ENCODE data around the gene CASP8. TPM values are rescaled to one million over a fixed set of nuclear protein-coding genes. Genes with fewer than 3 reads are reported as not detected.

The CASP8 gene
- total and polyA plus RNA-seq, 2 donors (not counting 3 experiments of a cell fraction or from before 2014, with no cell fraction given), result 5.3 to 5.8 TPM

DNA sequence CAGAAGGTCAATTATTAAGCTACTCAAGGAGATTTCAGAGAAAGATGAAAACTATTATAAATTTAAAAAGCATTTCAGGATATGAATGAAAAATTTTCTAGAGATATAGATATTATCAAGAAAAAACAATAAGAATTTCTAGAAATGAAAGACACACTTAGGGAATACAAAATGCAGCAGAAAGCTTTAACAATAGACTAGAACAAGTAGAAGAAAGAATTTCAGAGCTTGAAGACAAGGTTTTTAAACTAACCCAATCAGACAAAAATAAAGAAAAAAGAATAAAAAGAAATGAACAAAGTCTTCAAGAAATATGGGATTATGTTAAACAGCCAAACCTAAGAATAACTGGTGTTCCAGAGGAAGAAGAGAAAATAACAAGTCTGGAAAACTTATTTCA is 62.4 kb downstream of the CASP8 start:
- H3K4me2 ChIP-seq (ENCODE audit: insufficient read depth, low read length), result no peak overlapping the region
- no peak overlapping the region for H3K27ac ChIP-seq (ENCODE audit: insufficient read depth, low read depth, low read length)
- no peaks in the 10 kb centered on the region for H3K4me1 ChIP-seq (ENCODE audit: control insufficient read depth, extremely low read depth, insufficient read depth, low read length)
- no peaks in the 10 kb centered on the region for H3K79me2 ChIP-seq (ENCODE audit: control insufficient read depth, insufficient read depth, low read length)
- CTCF ChIA-PET, result interaction anchor here (1.2 to 1.3 kb wide), 2 partner anchors 9 to 26 kb away, joined by 3 to 4 read pairs; no protein-coding TSS in a partner anchor
- BruUV-seq (replicated peaks), result no TSS peak
- POLR2A ChIA-PET, result interaction anchor here (0.7 kb wide), 1 partner anchor 69 kb away, joined by 3 read pairs; no protein-coding TSS in a partner anchor
- H3K9me3 ChIP-seq (replicated peaks; ENCODE audit: control insufficient read depth, insufficient read depth, low read length), result no peaks in the 10 kb centered on the region
- H4K20me1 ChIP-seq (replicated peaks; ENCODE audit: control insufficient read depth, extremely low read depth, insufficient read depth, low read length), result no peaks in the 10 kb centered on the region
- TF ChIP-seq POLR2A (IDR thresholded peaks at IDR 0.05; ENCODE audit: low read depth, low read length), result no peak
- no peak for TF ChIP-seq FOS (IDR thresholded peaks at IDR 0.05; ENCODE audit: borderline replicate concordance, insufficient read depth, low read length)
- TF ChIP-seq MYC (IDR thresholded peaks at IDR 0.05; ENCODE audit: low read depth, low read length), result no peak
- no peak for TF ChIP-seq CTCF (IDR thresholded peaks at IDR 0.05; ENCODE audit: extremely low read depth in 1 of 2, insufficient read depth in 1 of 2, low read depth in 1 of 2, low read length in 2 of 2)
- no peak for TF ChIP-seq EZH2 (IDR thresholded peaks at IDR 0.05; ENCODE audit: borderline replicate concordance, low read depth, low read length, severe bottlenecking)
- H3K36me3 ChIP-seq (ENCODE audit: control insufficient read depth in 2 of 2, extremely low read depth in 1 of 2, insufficient read depth in 2 of 2, low read length in 2 of 2), result no peaks in the 10 kb centered on the region
- dilution Hi-C loops (cut with MboI; ENCODE audit: extremely low pct_ligation_motif_present, low sequenced_read_pairs) (no loop called here), intact Hi-C loops (cut with micrococcal nuclease) (no loop called here)
- no peak for FAIRE-seq
- no peak for DNase-seq (ENCODE audit: low read depth, low spot score)
- H2AFZ ChIP-seq (ENCODE audit: low read depth, low read length), result no peak overlapping the region
- no peaks in the 10 kb centered on the region for H3K27me3 ChIP-seq (ENCODE audit: control insufficient read depth in 2 of 2, insufficient read depth in 2 of 2, low read length in 2 of 2)
- no peaks in the 10 kb centered on the region for H3K9me1 ChIP-seq (replicated peaks; ENCODE audit: control insufficient read depth, extremely low read depth, insufficient read depth, low read length)
- H3K9ac ChIP-seq (replicated peaks; ENCODE audit: extremely low read depth, insufficient read depth, low read length), result no peak overlapping the region
- H3K4me3 ChIP-seq (replicated peaks in 1 of 3; ENCODE audit: insufficient read depth in 1 of 3, low read depth in 1 of 3, low read length in 3 of 3), result no peak overlapping the region

DNA sequence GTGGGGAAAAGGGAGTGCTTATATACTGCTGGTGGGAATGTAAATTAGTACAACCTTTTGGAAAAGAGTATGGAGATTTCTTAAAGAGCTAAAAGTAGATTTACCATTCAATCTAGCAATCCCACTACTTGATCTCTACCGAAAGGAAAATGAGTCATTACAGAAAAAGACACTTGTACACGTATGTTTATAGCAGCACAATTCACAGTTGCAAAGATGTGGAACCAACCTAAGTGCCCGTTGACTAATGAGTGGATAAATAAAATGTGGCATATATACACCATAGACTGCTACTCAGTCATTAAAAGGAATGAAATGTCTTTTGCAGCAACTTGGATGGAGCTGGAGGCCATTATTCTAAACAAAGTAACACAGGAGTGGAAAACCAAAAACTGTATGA is 67.3 kb downstream of the CASP8 start:
- CTCF ChIA-PET, result interaction anchor here (0.8 to 1.4 kb wide), 4 partner anchors 11 to 36 kb away, joined by 3 read pairs; no protein-coding TSS in a partner anchor
- no peak overlapping the region for H2AFZ ChIP-seq (ENCODE audit: low read depth, low read length)
- H3K27me3 ChIP-seq (ENCODE audit: control insufficient read depth in 2 of 2, insufficient read depth in 2 of 2, low read length in 2 of 2), result no peaks in the 10 kb centered on the region
- no peak overlapping the region for H3K4me3 ChIP-seq (replicated peaks in 1 of 3; ENCODE audit: insufficient read depth in 1 of 3, low read depth in 1 of 3, low read length in 3 of 3)
- H3K9me3 ChIP-seq (replicated peaks; ENCODE audit: control insufficient read depth, insufficient read depth, low read length), result no peaks in the 10 kb centered on the region
- H4K20me1 ChIP-seq (replicated peaks; ENCODE audit: control insufficient read depth, extremely low read depth, insufficient read depth, low read length), result no peaks in the 10 kb centered on the region
- H3K9ac ChIP-seq (replicated peaks; ENCODE audit: extremely low read depth, insufficient read depth, low read length), result no peak overlapping the region
- no peaks in the 10 kb centered on the region for H3K36me3 ChIP-seq (ENCODE audit: control insufficient read depth in 2 of 2, extremely low read depth in 1 of 2, insufficient read depth in 2 of 2, low read length in 2 of 2)
- no peak overlapping the region for H3K4me2 ChIP-seq (ENCODE audit: insufficient read depth, low read length)
- no TSS peak for BruUV-seq (replicated peaks)
- intact Hi-C loops (cut with micrococcal nuclease) (no loop called here), dilution Hi-C loops (cut with MboI; ENCODE audit: extremely low pct_ligation_motif_present, low sequenced_read_pairs) (no loop called here)
- no peak for TF ChIP-seq EZH2 (IDR thresholded peaks at IDR 0.05; ENCODE audit: borderline replicate concordance, low read depth, low read length, severe bottlenecking)
- no peak for TF ChIP-seq CTCF (IDR thresholded peaks at IDR 0.05; ENCODE audit: extremely low read depth in 1 of 2, insufficient read depth in 1 of 2, low read depth in 1 of 2, low read length in 2 of 2)
- TF ChIP-seq POLR2A (IDR thresholded peaks at IDR 0.05; ENCODE audit: low read depth, low read length), result no peak
- TF ChIP-seq FOS (IDR thresholded peaks at IDR 0.05; ENCODE audit: borderline replicate concordance, insufficient read depth, low read length), result no peak
- TF ChIP-seq, protein P1, sequence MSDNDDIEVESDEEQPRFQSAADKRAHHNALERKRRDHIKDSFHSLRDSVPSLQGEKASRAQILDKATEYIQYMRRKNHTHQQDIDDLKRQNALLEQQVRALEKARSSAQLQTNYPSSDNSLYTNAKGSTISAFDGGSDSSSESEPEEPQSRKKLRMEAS (IDR thresholded peaks at IDR 0.05; ENCODE audit: insufficient read depth, insufficient read length), result no peak
- TF ChIP-seq MYC (IDR thresholded peaks at IDR 0.05; ENCODE audit: low read depth, low read length), result no peak
- TF ChIP-seq JUN (IDR thresholded peaks at IDR 0.05; ENCODE audit: borderline replicate concordance, insufficient read depth, insufficient read length, low read depth), result no peak
- TF ChIP-seq GATA2 (IDR thresholded peaks at IDR 0.05; ENCODE audit: insufficient read depth, insufficient read length, low read depth, low read length), result no peak
- no peak for TF ChIP-seq POLR2AphosphoS5 (IDR thresholded peaks at IDR 0.05; ENCODE audit: insufficient read depth, low read depth, low read length)
- DNase-seq (ENCODE audit: low read depth, low spot score) (no peak), FAIRE-seq (no peak)
- H3K4me1 ChIP-seq (ENCODE audit: control insufficient read depth, extremely low read depth, insufficient read depth, low read length), result no peaks in the 10 kb centered on the region
- no peaks in the 10 kb centered on the region for H3K79me2 ChIP-seq (ENCODE audit: control insufficient read depth, insufficient read depth, low read length)
- H3K9me1 ChIP-seq (replicated peaks; ENCODE audit: control insufficient read depth, extremely low read depth, insufficient read depth, low read length), result no peaks in the 10 kb centered on the region
- POLR2A ChIA-PET, result no interaction called here
- H3K27ac ChIP-seq (ENCODE audit: insufficient read depth, low read depth, low read length), result no peak overlapping the region
